ENCODE measurements around the gene TMEM86B.

The TMEM86B gene

GRCh38 chr19:55246462-55247451 is 18.2 kb upstream of the TMEM86B start:
- H3K36me3 ChIP-seq (ENCODE audit: control insufficient read depth, low read depth, low read length), result peaks cover 35% of the 10 kb centered on the region

DNA sequence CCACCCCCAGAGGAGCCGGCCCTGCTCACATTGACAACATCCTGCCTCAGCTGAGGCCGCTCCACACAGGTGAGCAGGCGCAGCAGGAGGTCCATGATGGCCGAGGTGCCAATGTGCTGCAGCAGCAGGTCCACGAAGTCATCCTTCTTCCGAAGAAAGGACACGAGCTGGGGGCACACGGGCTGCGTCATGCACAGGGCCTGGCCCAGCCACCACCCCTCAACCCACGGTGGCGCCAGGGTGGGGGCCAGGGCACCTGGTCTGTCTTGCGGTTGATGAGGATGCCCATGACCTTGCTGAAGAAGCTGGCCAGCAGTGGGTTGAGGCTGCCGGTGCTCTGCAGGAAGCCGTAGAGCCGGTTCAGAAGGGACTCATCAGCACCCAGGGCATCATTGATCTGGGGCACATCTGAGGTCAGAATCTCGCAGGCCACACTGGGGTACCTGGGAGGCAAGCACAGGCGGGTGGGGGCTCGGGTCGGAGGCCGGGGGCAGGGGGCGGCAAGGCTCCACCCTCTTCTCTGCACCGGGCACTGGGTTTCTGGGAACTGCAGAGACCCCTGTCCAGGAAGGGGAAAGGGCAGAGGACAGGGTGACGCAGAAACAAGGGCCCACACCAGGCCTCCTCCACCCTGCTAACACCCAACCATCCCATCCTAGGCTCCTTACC is 16.8 kb upstream of the TMEM86B start:
- H3K9me3 ChIP-seq (ENCODE audit: control insufficient read depth, low read depth, low read length), result no peaks in the 10 kb centered on the region
- H3K9ac ChIP-seq (ENCODE audit: low read length), result no peak overlapping the region
- H3K27me3 ChIP-seq (ENCODE audit: control insufficient read depth, insufficient read depth, low read length), result no peaks in the 10 kb centered on the region
- no peak overlapping the region for H3K27ac ChIP-seq (ENCODE audit: low read length)
- peaks cover 39% of the 10 kb centered on the region for H3K36me3 ChIP-seq (ENCODE audit: control insufficient read depth, low read depth, low read length)
- H3K4me3 ChIP-seq (ENCODE audit: low read length), result no peak overlapping the region
- H3K4me1 ChIP-seq (ENCODE audit: control insufficient read depth, low read depth, low read length), result no peaks in the 10 kb centered on the region

More at GRCh38 chr19:55246462-55247451, 18.2 kb upstream of the TMEM86B start:
- Histone ChIP-seq H3K27me3 (ENCODE audit: control insufficient read depth, insufficient read depth, low read length) (no peaks in the 10 kb centered on the region), H3K9ac (ENCODE audit: low read length) (no peak overlapping the region), H3K4me3 (ENCODE audit: low read length) (no peak overlapping the region), H3K9me3 (ENCODE audit: control insufficient read depth, low read depth, low read length) (no peaks in the 10 kb centered on the region), H3K27ac (ENCODE audit: low read length) (no peak overlapping the region), H3K4me1 (ENCODE audit: control insufficient read depth, low read depth, low read length) (no peaks in the 10 kb centered on the region)

- no peak overlapping the region for H3K9ac ChIP-seq (ENCODE audit: low read length)
- H3K36me3 ChIP-seq (ENCODE audit: control insufficient read depth, low read depth, low read length), result peaks cover 48% of the 10 kb centered on the region
- no peak overlapping the region for H3K27ac ChIP-seq (ENCODE audit: low read length)
- H3K4me1 ChIP-seq (ENCODE audit: control insufficient read depth, low read depth, low read length), result no peaks in the 10 kb centered on the region
- no peaks in the 10 kb centered on the region for H3K27me3 ChIP-seq (ENCODE audit: control insufficient read depth, insufficient read depth, low read length)
- no peak overlapping the region for H3K4me3 ChIP-seq (ENCODE audit: low read length)
- H3K9me3 ChIP-seq (ENCODE audit: control insufficient read depth, low read depth, low read length), result no peaks in the 10 kb centered on the region
These were observed 15.6 kb upstream of the TMEM86B start for GRCh38 chr19:55244004-55244680.

GRCh38 chr19:55242517-55242916 is 14.0 kb upstream of the TMEM86B start:
- no peaks in the 10 kb centered on the region for H3K27me3 ChIP-seq (ENCODE audit: control insufficient read depth, insufficient read depth, low read length)
- no peak overlapping the region for H3K4me3 ChIP-seq (ENCODE audit: low read length)
- H3K9me3 ChIP-seq (ENCODE audit: control insufficient read depth, low read depth, low read length), result no peaks in the 10 kb centered on the region
- H3K36me3 ChIP-seq (ENCODE audit: control insufficient read depth, low read depth, low read length), result peaks cover 63% of the 10 kb centered on the region
- H3K9ac ChIP-seq (ENCODE audit: low read length), result no peak overlapping the region
- H3K27ac ChIP-seq (ENCODE audit: low read length), result no peak overlapping the region
- no peaks in the 10 kb centered on the region for H3K4me1 ChIP-seq (ENCODE audit: control insufficient read depth, low read depth, low read length)

DNA sequence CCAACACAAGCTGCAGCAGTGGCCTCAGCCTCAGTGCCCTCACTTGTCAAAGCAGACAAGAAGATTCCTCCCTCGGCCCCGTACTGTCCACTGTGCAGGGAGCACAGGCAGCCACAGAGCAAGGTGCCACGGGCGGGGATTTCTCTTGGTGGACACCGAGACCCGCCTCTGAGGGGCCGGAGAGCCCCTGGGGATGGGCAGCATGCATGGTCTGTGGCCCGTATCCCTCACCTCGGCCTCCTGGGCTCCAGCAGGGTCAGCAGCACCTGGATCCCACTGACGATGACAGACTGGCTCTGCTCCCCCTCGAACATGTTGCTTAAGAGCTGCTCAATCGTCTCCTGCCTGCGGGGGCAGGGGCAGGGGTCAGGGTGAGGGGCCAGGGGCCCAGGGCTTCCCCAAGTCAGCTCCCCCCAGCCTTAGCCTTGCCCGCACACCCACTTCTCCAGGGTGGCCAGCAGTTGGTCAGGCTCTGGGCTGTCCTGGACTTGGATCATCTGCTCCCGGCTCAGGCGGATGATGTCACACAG is 13.4 kb upstream of the TMEM86B start:
- Histone ChIP-seq H3K4me1 (ENCODE audit: control insufficient read depth, low read depth, low read length) (no peaks in the 10 kb centered on the region), H3K4me3 (ENCODE audit: low read length) (no peak overlapping the region), H3K9me3 (ENCODE audit: control insufficient read depth, low read depth, low read length) (no peaks in the 10 kb centered on the region), H3K9ac (ENCODE audit: low read length) (no peak overlapping the region), H3K36me3 (ENCODE audit: control insufficient read depth, low read depth, low read length) (peaks cover 69% of the 10 kb centered on the region), H3K27me3 (ENCODE audit: control insufficient read depth, insufficient read depth, low read length) (no peaks in the 10 kb centered on the region), H3K27ac (ENCODE audit: low read length) (no peak overlapping the region)

DNA sequence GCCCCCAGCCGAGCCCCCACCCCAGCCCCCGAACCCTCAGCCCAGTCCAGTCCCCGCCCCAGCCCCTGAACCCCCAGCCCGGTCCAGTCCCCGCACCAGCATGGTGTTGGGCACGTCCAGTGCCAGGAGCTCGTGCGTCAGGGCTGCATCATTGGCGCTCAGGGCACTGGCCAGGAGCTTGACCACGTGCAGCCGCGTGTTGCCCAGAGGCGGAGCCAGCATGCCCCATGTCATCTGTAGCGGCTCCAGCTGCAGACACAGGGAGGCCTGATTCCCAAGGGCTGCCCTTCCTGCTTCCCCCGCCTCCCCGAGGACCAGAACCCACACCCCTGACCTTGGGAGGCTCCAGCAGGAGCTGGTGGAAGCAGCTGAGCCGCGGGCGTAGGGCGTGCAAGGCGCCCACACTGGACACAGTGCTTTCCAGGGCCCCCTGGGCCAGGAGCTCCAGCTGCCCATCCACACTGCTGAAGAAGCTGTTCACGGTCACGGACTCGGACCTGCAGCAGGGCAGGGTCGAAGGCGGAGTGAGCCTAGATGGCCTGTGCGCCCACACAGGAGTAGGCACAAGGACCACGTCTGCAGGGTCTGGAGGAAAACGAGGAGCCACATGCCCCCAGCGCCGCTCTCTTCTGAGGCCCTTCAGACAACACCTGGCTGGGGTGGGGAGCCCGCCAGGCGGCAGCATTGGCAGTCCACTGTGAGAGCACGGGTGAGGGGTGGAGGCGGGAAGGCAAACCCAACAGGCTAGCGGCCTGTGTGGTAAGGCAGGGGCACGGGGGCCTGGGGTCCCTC is 12.8 kb upstream of the TMEM86B start:
- Histone ChIP-seq H3K36me3 (ENCODE audit: control insufficient read depth, low read depth, low read length) (peaks cover 69% of the 10 kb centered on the region), H3K27ac (ENCODE audit: low read length) (no peak overlapping the region), H3K9ac (ENCODE audit: low read length) (no peak overlapping the region), H3K4me3 (ENCODE audit: low read length) (no peak overlapping the region), H3K27me3 (ENCODE audit: control insufficient read depth, insufficient read depth, low read length) (no peaks in the 10 kb centered on the region), H3K9me3 (ENCODE audit: control insufficient read depth, low read depth, low read length) (no peaks in the 10 kb centered on the region), H3K4me1 (ENCODE audit: control insufficient read depth, low read depth, low read length) (no peaks in the 10 kb centered on the region)

DNA sequence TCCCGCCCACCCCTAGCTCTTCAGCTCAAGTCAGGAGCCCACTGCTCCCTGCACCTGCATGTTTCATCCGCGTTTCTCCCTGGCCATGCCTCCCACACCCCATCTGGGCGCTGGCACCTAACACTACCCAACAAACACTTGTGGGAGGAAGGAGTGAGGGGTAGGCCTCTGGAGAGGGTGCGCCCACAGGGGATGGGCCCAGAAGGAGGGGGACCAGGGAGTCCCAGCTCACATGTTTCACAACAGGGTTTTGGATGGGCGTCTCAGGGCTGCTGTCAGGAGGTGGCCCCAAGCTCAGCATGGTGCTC is 12.1 kb upstream of the TMEM86B start:
- Histone ChIP-seq H3K4me1 (ENCODE audit: control insufficient read depth, low read depth, low read length) (no peaks in the 10 kb centered on the region), H3K4me3 (ENCODE audit: low read length) (no peak overlapping the region), H3K27me3 (ENCODE audit: control insufficient read depth, insufficient read depth, low read length) (no peaks in the 10 kb centered on the region), H3K9ac (ENCODE audit: low read length) (no peak overlapping the region), H3K9me3 (ENCODE audit: control insufficient read depth, low read depth, low read length) (no peaks in the 10 kb centered on the region), H3K36me3 (ENCODE audit: control insufficient read depth, low read depth, low read length) (peaks cover 71% of the 10 kb centered on the region), H3K27ac (ENCODE audit: low read length) (no peak overlapping the region)

- Histone ChIP-seq H3K9me3 (ENCODE audit: control insufficient read depth, low read depth, low read length) (no peaks in the 10 kb centered on the region), H3K36me3 (ENCODE audit: control insufficient read depth, low read depth, low read length) (peaks cover 66% of the 10 kb centered on the region), H3K4me3 (ENCODE audit: low read length) (no peak overlapping the region), H3K27me3 (ENCODE audit: control insufficient read depth, insufficient read depth, low read length) (no peaks in the 10 kb centered on the region), H3K9ac (ENCODE audit: low read length) (no peak overlapping the region), H3K4me1 (ENCODE audit: control insufficient read depth, low read depth, low read length) (no peaks in the 10 kb centered on the region), H3K27ac (ENCODE audit: low read length) (no peak overlapping the region)
These were observed 10.4 kb upstream of the TMEM86B start for GRCh38 chr19:55239004-55239403.

GRCh38 chr19:55238030-55238429 is 9.5 kb upstream of the TMEM86B start:
- no peak overlapping the region for H3K9ac ChIP-seq (ENCODE audit: low read length)
- peaks cover 59% of the 10 kb centered on the region for H3K36me3 ChIP-seq (ENCODE audit: control insufficient read depth, low read depth, low read length)

GRCh38 chr19:55232986-55233385 is 4.4 kb upstream of the TMEM86B start:
- Histone ChIP-seq H3K9me3 (ENCODE audit: control insufficient read depth, low read depth, low read length) (no peaks in the 10 kb centered on the region), H3K4me1 (ENCODE audit: control insufficient read depth, low read depth, low read length) (no peaks in the 10 kb centered on the region), H3K36me3 (ENCODE audit: control insufficient read depth, low read depth, low read length) (peaks cover 41% of the 10 kb centered on the region), H3K4me3 (ENCODE audit: low read length) (no peak overlapping the region), H3K27me3 (ENCODE audit: control insufficient read depth, insufficient read depth, low read length) (no peaks in the 10 kb centered on the region), H3K9ac (ENCODE audit: low read length) (no peak overlapping the region), H3K27ac (ENCODE audit: low read length) (no peak overlapping the region)

More at GRCh38 chr19:55238030-55238429, 9.5 kb upstream of the TMEM86B start:
- H3K4me1 ChIP-seq (ENCODE audit: control insufficient read depth, low read depth, low read length), result no peaks in the 10 kb centered on the region
- no peak overlapping the region for H3K4me3 ChIP-seq (ENCODE audit: low read length)
- no peaks in the 10 kb centered on the region for H3K9me3 ChIP-seq (ENCODE audit: control insufficient read depth, low read depth, low read length)
- no peak overlapping the region for H3K27ac ChIP-seq (ENCODE audit: low read length)
- H3K27me3 ChIP-seq (ENCODE audit: control insufficient read depth, insufficient read depth, low read length), result no peaks in the 10 kb centered on the region

GRCh38 chr19:55232286-55232602 is 3.7 kb upstream of the TMEM86B start:
- Histone ChIP-seq H3K27ac (ENCODE audit: low read length) (no peak overlapping the region), H3K9ac (ENCODE audit: low read length) (no peak overlapping the region), H3K4me3 (ENCODE audit: low read length) (no peak overlapping the region), H3K27me3 (ENCODE audit: control insufficient read depth, insufficient read depth, low read length) (no peaks in the 10 kb centered on the region), H3K4me1 (ENCODE audit: control insufficient read depth, low read depth, low read length) (no peaks in the 10 kb centered on the region), H3K36me3 (ENCODE audit: control insufficient read depth, low read depth, low read length) (peaks cover 34% of the 10 kb centered on the region), H3K9me3 (ENCODE audit: control insufficient read depth, low read depth, low read length) (no peaks in the 10 kb centered on the region)

Data from iPS-18a (cell line).